Fibroblast of lung (primary cell): ENCODE data around the gene POLR1H. TPM values are rescaled to one million over a fixed set of nuclear protein-coding genes. Genes with fewer than 3 reads are reported as not detected.
A peak's percentile ranks its signal among the peaks of the same experiment; 100 is the strongest.

Source experiments
- DNase-seq, 2 donors: peaks; one replicate each; pipeline versions ENCODE4 v3.0.0 to v3.0.0-alpha.2; 2010; ENCODE audit warnings: low read depth in 2 of 2
- H2AFZ ChIP-seq: 2 replicates; pipeline ENCODE4 v1.5.1; 2012; ENCODE audit warnings: low read length, control low read depth, inconsistent platforms
- H3K27ac ChIP-seq: 2 replicates; pipeline ENCODE4 v1.5.1; 2011; ENCODE audit warnings: low read length, control low read depth; ENCODE audit not compliant: insufficient read depth
- H3K27me3 ChIP-seq: 2 replicates; pipeline ENCODE4 v1.5.1; 2011; ENCODE audit warnings: mild to moderate bottlenecking, low read length; ENCODE audit not compliant: control insufficient read depth, insufficient read depth
- H3K36me3 ChIP-seq: 2 replicates; pipeline ENCODE4 v1.5.1; 2011; ENCODE audit warnings: low read length; ENCODE audit not compliant: control insufficient read depth, insufficient read depth
- H3K4me1 ChIP-seq: 2 replicates; pipeline ENCODE4 v1.5.1; 2011; ENCODE audit warnings: low read length; ENCODE audit not compliant: control insufficient read depth, insufficient read depth; ENCODE audit errors: extremely low read depth
- H3K4me2 ChIP-seq: 2 replicates; pipeline ENCODE4 v1.5.1; 2011; ENCODE audit warnings: low read length, control low read depth; ENCODE audit not compliant: insufficient read depth; ENCODE audit errors: extremely low read depth
- H3K4me3 ChIP-seq, 4 experiments: fragments of 200-600 bp in 1 of 4; sonication (generic) in 1 of 4; replicated peaks in 1 of 4; 2 replicates each; pipeline ENCODE4 v1.5.1; 2011 to 2016; ENCODE audit warnings: low read length in 4 of 4, low read depth in 3 of 4, mild to moderate bottlenecking in 3 of 4, control low read depth in 2 of 4, inconsistent platforms in 1 of 4, mixed read lengths in 1 of 4; ENCODE audit not compliant: insufficient read depth in 1 of 4; ENCODE audit errors: control extremely low read depth in 1 of 4
- H3K79me2 ChIP-seq: 2 replicates; pipeline ENCODE4 v1.5.1; 2012; ENCODE audit warnings: mild to moderate bottlenecking, low read length, inconsistent platforms; ENCODE audit not compliant: control insufficient read depth, insufficient read depth
- H3K9ac ChIP-seq: 2 replicates; pipeline ENCODE4 v1.5.1; 2011; ENCODE audit warnings: mild to moderate bottlenecking, low read length, control low read depth; ENCODE audit not compliant: insufficient read depth
- H3K9me3 ChIP-seq: 2 replicates; pipeline ENCODE4 v1.5.1; 2012; ENCODE audit warnings: low read depth, low read length; ENCODE audit not compliant: control insufficient read depth, insufficient read depth
- H4K20me1 ChIP-seq: 2 replicates; pipeline ENCODE4 v1.5.1; 2011; ENCODE audit warnings: low read length; ENCODE audit not compliant: control insufficient read depth, insufficient read depth; ENCODE audit errors: extremely low read depth
- CTCF ChIP-seq, 2 donors: IDR thresholded peaks in 1 of 2; conservative IDR thresholded peaks in 1 of 2; 1 replicate in 1 of 2; 2 replicates in 1 of 2; pipeline ENCODE4 v1.5.1; 2011 to 2012; ENCODE audit warnings: low read length in 2 of 2, control low read depth in 1 of 2, inconsistent platforms in 1 of 2, low read depth in 1 of 2, mild to moderate bottlenecking in 1 of 2
- EZH2 ChIP-seq: IDR thresholded peaks from 2 replicates; pipeline ENCODE4 v1.5.1; 2012; ENCODE audit warnings: low read length, control low read depth, mild to moderate bottlenecking; ENCODE audit errors: missing control alignments
- polyA plus RNA-seq, 2 donors: library from polyadenylated mRNA; depleted of rRNA in 1 of 2; stranded (reverse) in 1 of 2; unstranded in 1 of 2; fragments of >200 nt; gene quantifications; 2 replicates each; pipeline ENCODE4 v1.2.1, GENCODE V29; 2011 to 2012; ENCODE audit warnings: missing spikeins in 1 of 2
- total RNA-seq: library from RNA; depleted of rRNA; stranded (reverse); fragments of >200 nt; gene quantifications from 2 replicates; pipeline ENCODE4 v1.2.1, GENCODE V29; 2014

POLR1H gene
- total and polyA plus RNA-seq, 2 donors (not counting 1 experiment from before 2014, with no cell fraction given), result 25.0 to 46.1 TPM

- Histone ChIP-seq H3K4me3 (no peak overlapping the region), H4K20me1 (no peaks in the 10 kb centered on the region), H3K9me3 (no peaks in the 10 kb centered on the region), H3K9ac (no peak overlapping the region), H3K27me3 (no peaks in the 10 kb centered on the region), H3K27ac (no peak overlapping the region), H3K4me2 (no peak overlapping the region), H3K4me1 (peaks cover 5% of the 10 kb centered on the region), H3K36me3 (no peaks in the 10 kb centered on the region), H3K79me2 (peaks cover 6% of the 10 kb centered on the region), H2AFZ (no peak overlapping the region)
- TF ChIP-seq CTCF (conservative IDR thresholded peaks at IDR 0.05 in 1 of 2, IDR thresholded peaks at IDR 0.05 in 1 of 2; ENCODE audit: low read depth in 1 of 2, low read length in 2 of 2) (no peak), EZH2 (no peak)
- no peak for DNase-seq
Measured at GRCh38 chr6:30055513-30055912, 5.6 kb upstream of the POLR1H start.

GRCh38 chr6:30060606-30061091, 416 bp upstream of the POLR1H start:
- Histone ChIP-seq H3K79me2 (peaks cover 22% of the 10 kb centered on the region), H4K20me1 (no peaks in the 10 kb centered on the region), H3K4me1 (peaks cover 8% of the 10 kb centered on the region), H3K9ac (peak overlapping the region; percentile 62), H2AFZ (peak overlapping the region; percentile 56), H3K36me3 (no peaks in the 10 kb centered on the region), H3K27me3 (no peaks in the 10 kb centered on the region), H3K27ac (peak overlapping the region; percentile 82), H3K4me2 (peak overlapping the region; percentile 91), H3K4me3 (peak overlapping the region; percentile 54 to 99 (median 83)), H3K9me3 (no peaks in the 10 kb centered on the region)
- TF ChIP-seq EZH2 (no peak), CTCF (conservative IDR thresholded peaks at IDR 0.05 in 1 of 2, IDR thresholded peaks at IDR 0.05 in 1 of 2; ENCODE audit: low read depth in 1 of 2, low read length in 2 of 2) (no peak)
- DNase-seq, result peak in 1 of 2 donors; percentile 54

- Histone ChIP-seq H3K4me1 (peaks cover 8% of the 10 kb centered on the region), H2AFZ (peak overlapping the region; percentile 96), H3K36me3 (no peaks in the 10 kb centered on the region), H3K9me3 (no peaks in the 10 kb centered on the region), H4K20me1 (no peaks in the 10 kb centered on the region), H3K4me3 (peak overlapping the region; percentile 54 to 99 (median 83)), H3K9ac (peak overlapping the region; percentile 62), H3K79me2 (peaks cover 22% of the 10 kb centered on the region), H3K27ac (peak overlapping the region; percentile 82), H3K4me2 (peak overlapping the region; percentile 96), H3K27me3 (no peaks in the 10 kb centered on the region)
- no peak for TF ChIP-seq CTCF (conservative IDR thresholded peaks at IDR 0.05 in 1 of 2, IDR thresholded peaks at IDR 0.05 in 1 of 2; ENCODE audit: low read depth in 1 of 2, low read length in 2 of 2)
- TF ChIP-seq EZH2, result no peak
- peak in 1 of 2 donors; percentile 32 for DNase-seq
Measured at GRCh38 chr6:30061858-30062458, 893 bp downstream of the POLR1H start.
